GM23338 (cell line): ENCODE data around the gene AP1G1. TPM values are rescaled to one million over a fixed set of nuclear protein-coding genes. Genes with fewer than 3 reads are reported as not detected.

Experiments
- ATAC-seq: fragments of 200-7000 bp; cut with Tn5 transposase; 3 replicates; pipeline ENCODE4 v1.9.1; 2020
- DNase-seq: peaks from one replicate; pipeline ENCODE4 v3.0.0-alpha.2; 2015; ENCODE audit warnings: low spot score
- H2AFZ ChIP-seq: fragments of 200-600 bp; sonication (generic); 2 replicates; pipeline ENCODE4 v1.8.0; 2016; ENCODE audit warnings: antibody characterized with exemption, mild to moderate bottlenecking, moderate library complexity
- H3F3A ChIP-seq: fragments of 200-600 bp; sonication (generic); replicated peaks from 2 replicates; pipeline ENCODE4 v1.8.0; 2017; ENCODE audit warnings: antibody characterized with exemption, mixed run types, low read depth
- H3K27ac ChIP-seq: fragments of 200-600 bp; sonication (generic); 2 replicates; pipeline ENCODE4 v1.6.1; 2016; ENCODE audit warnings: low read depth
- H3K27me3 ChIP-seq: fragments of 200-600 bp; sonication (generic); 2 replicates; pipeline ENCODE4 v1.8.0; 2016; ENCODE audit warnings: mild to moderate bottlenecking, mixed run types, moderate library complexity; ENCODE audit not compliant: insufficient read depth
- H3K36me3 ChIP-seq: fragments of 200-600 bp; sonication (generic); 2 replicates; pipeline ENCODE4 v1.8.0; 2016; ENCODE audit warnings: mild to moderate bottlenecking; ENCODE audit not compliant: insufficient read depth
- H3K4me1 ChIP-seq: fragments of 200-600 bp; sonication (generic); 2 replicates; pipeline ENCODE4 v1.8.0; 2016; ENCODE audit warnings: mild to moderate bottlenecking, moderate library complexity; ENCODE audit not compliant: insufficient read depth
- H3K4me2 ChIP-seq: fragments of 200-600 bp; sonication (generic); 2 replicates; pipeline ENCODE4 v1.7.1; 2017; ENCODE audit warnings: mixed run types
- H3K4me3 ChIP-seq: fragments of 200-600 bp; sonication (generic); 2 replicates; pipeline ENCODE4 v1.6.1; 2016; ENCODE audit warnings: mixed run types
- H3K79me2 ChIP-seq: fragments of 200-600 bp; sonication (generic); replicated peaks from 2 replicates; pipeline ENCODE4 v1.8.0; 2017; ENCODE audit warnings: mild to moderate bottlenecking; ENCODE audit not compliant: insufficient read depth
- H3K9me2 ChIP-seq: fragments of 200-600 bp; sonication (generic); 2 replicates; pipeline ENCODE4 v1.8.0; 2017; ENCODE audit not compliant: insufficient read depth
- H4K20me1 ChIP-seq: fragments of 200-600 bp; sonication (generic); replicated peaks from 2 replicates; pipeline ENCODE4 v1.8.0; 2017; ENCODE audit warnings: mild to moderate bottlenecking; ENCODE audit not compliant: insufficient read depth
- H3K27ac Mint-ChIP-seq: 2 replicates; pipeline ENCODE4 v1.8.0; 2020; ENCODE audit warnings: inconsistent platforms, mild to moderate bottlenecking, moderate library complexity, mixed read lengths
- H3K27me3 Mint-ChIP-seq: 3 replicates; pipeline ENCODE4 v1.8.0; 2022; ENCODE audit warnings: low read depth, mild to moderate bottlenecking, moderate library complexity, mixed read lengths, inconsistent platforms; ENCODE audit not compliant: insufficient read depth, poor library complexity
- H3K36me3 Mint-ChIP-seq: 3 replicates; pipeline ENCODE4 v1.8.0; 2021; ENCODE audit warnings: low read depth, mild to moderate bottlenecking, inconsistent platforms, moderate library complexity, mixed read lengths
- H3K4me1 Mint-ChIP-seq: 3 replicates; pipeline ENCODE4 v1.8.0; 2020; ENCODE audit warnings: mild to moderate bottlenecking, inconsistent platforms, mixed read lengths
- H3K4me3 Mint-ChIP-seq: 3 replicates; pipeline ENCODE4 v1.8.0; 2021; ENCODE audit warnings: moderate library complexity, mild to moderate bottlenecking, inconsistent platforms, mixed read lengths
- H3K9me3 Mint-ChIP-seq: 3 replicates; pipeline ENCODE4 v1.8.0; 2020; ENCODE audit warnings: moderate library complexity, mild to moderate bottlenecking, inconsistent platforms, mixed read lengths
- CREB1 ChIP-seq: fragments of 250-450 bp; sonication (Bioruptor Pico); IDR thresholded peaks from 2 replicates; pipeline ENCODE4 v1.5.0; 2020; ENCODE audit warnings: low read depth, mild to moderate bottlenecking, moderate library complexity
- EZH2phosphoT487 ChIP-seq: fragments of 200-600 bp; sonication (generic); IDR thresholded peaks from one replicate; pipeline ENCODE4 v1.8.1; 2018; ENCODE audit warnings: antibody characterized with exemption; ENCODE audit not compliant: unreplicated experiment
- JUNB ChIP-seq: IDR thresholded peaks from one replicate; pipeline ENCODE4 v1.6.1; 2016; ENCODE audit warnings: antibody characterized with exemption; ENCODE audit not compliant: unreplicated experiment
- NANOG ChIP-seq: IDR thresholded peaks from 2 replicates; pipeline ENCODE4 v1.6.1; 2016; ENCODE audit warnings: antibody characterized with exemption, borderline replicate concordance
- POLR2AphosphoS5 ChIP-seq: IDR thresholded peaks from 2 replicates; pipeline ENCODE4 v1.6.1; 2016; ENCODE audit warnings: antibody characterized with exemption, low read depth
- STAT1 ChIP-seq: IDR thresholded peaks from one replicate; pipeline ENCODE4 v1.6.1; 2016; ENCODE audit warnings: antibody characterized with exemption; ENCODE audit not compliant: unreplicated experiment
- ZNF114 ChIP-seq: fragments of 250-450 bp; sonication (Bioruptor Pico); IDR thresholded peaks from 2 replicates; pipeline ENCODE4 v1.5.0; 2020; ENCODE audit warnings: mild to moderate bottlenecking, moderate library complexity
- ZNF331 ChIP-seq: fragments of 250-450 bp; sonication (Bioruptor Pico); IDR thresholded peaks from 2 replicates; pipeline ENCODE4 v1.5.0; 2020; ENCODE audit warnings: low read depth, mild to moderate bottlenecking, moderate library complexity
- polyA plus RNA-seq: library from polyadenylated mRNA; unstranded; fragments of >200 nt; fragmentation: Nextera tagmentation; extraction: Ambion mirVana; gene quantifications from 2 replicates; pipeline ENCODE4 v1.2.1, GENCODE V29; 2016
- total RNA-seq: library from RNA; depleted of rRNA; stranded (reverse); fragments of >200 nt; shearing (Covaris generic); gene quantifications from 2 replicates; pipeline ENCODE4 v1.2.3, GENCODE V29; 2014
- TF ChIP-seq, protein P1 (sequence below): IDR thresholded peaks from one replicate; pipeline ENCODE4 v1.6.1; 2018; ENCODE audit warnings: antibody characterized with exemption; ENCODE audit not compliant: unreplicated experiment
- TF ChIP-seq, protein P2 (sequence below): IDR thresholded peaks from 2 replicates; pipeline ENCODE4 v1.6.1; 2016; ENCODE audit warnings: antibody characterized with exemption
- TF ChIP-seq, protein P3 (sequence below): fragments of 250-450 bp; sonication (Bioruptor Pico); IDR thresholded peaks from 2 replicates; pipeline ENCODE4 v1.5.0; 2020; ENCODE audit warnings: mild to moderate bottlenecking, moderate library complexity
- TF ChIP-seq, protein P4 (sequence below), 2 experiments: fragments of 200-600 bp in 1 of 2; sonication (generic) in 1 of 2; conservative IDR thresholded peaks; 2 replicates each; pipeline versions ENCODE4 v1.5.1 to v1.6.1; 2016 to 2017; ENCODE audit warnings: antibody characterized with exemption in 2 of 2, low read depth in 2 of 2, mild to moderate bottlenecking in 2 of 2, moderate library complexity in 1 of 2

Gene AP1G1
- total and polyA plus RNA-seq, 2 experiments from 2014 or later: 16.3 to 73.3 TPM

DNA sequence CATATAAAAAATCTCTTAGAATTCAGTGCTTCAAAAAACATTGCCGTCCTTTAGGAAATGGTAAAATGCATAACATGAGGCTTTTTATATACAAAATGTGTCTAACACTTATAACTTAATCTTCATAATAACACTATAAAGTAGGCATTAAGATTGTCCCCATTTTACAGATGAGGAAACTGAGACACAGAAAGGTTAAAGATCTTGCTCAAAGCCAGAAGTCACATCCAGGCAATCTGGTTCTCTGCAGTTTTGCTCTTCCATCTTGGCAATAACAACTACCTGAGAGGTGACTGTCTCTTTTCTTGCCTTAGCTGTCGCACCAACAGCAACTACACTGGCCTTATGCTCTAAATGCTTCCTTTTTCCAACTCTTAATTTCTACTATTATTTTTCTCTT, 24.5 kb downstream of the AP1G1 start (continued):
- TF ChIP-seq, protein P1, sequence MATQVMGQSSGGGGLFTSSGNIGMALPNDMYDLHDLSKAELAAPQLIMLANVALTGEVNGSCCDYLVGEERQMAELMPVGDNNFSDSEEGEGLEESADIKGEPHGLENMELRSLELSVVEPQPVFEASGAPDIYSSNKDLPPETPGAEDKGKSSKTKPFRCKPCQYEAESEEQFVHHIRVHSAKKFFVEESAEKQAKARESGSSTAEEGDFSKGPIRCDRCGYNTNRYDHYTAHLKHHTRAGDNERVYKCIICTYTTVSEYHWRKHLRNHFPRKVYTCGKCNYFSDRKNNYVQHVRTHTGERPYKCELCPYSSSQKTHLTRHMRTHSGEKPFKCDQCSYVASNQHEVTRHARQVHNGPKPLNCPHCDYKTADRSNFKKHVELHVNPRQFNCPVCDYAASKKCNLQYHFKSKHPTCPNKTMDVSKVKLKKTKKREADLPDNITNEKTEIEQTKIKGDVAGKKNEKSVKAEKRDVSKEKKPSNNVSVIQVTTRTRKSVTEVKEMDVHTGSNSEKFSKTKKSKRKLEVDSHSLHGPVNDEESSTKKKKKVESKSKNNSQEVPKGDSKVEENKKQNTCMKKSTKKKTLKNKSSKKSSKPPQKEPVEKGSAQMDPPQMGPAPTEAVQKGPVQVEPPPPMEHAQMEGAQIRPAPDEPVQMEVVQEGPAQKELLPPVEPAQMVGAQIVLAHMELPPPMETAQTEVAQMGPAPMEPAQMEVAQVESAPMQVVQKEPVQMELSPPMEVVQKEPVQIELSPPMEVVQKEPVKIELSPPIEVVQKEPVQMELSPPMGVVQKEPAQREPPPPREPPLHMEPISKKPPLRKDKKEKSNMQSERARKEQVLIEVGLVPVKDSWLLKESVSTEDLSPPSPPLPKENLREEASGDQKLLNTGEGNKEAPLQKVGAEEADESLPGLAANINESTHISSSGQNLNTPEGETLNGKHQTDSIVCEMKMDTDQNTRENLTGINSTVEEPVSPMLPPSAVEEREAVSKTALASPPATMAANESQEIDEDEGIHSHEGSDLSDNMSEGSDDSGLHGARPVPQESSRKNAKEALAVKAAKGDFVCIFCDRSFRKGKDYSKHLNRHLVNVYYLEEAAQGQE: no peak
- TF ChIP-seq ZNF331 (CRISPR knock-in tag): no peak
- no peak for TF ChIP-seq ZNF114 (CRISPR knock-in tag)

DNA sequence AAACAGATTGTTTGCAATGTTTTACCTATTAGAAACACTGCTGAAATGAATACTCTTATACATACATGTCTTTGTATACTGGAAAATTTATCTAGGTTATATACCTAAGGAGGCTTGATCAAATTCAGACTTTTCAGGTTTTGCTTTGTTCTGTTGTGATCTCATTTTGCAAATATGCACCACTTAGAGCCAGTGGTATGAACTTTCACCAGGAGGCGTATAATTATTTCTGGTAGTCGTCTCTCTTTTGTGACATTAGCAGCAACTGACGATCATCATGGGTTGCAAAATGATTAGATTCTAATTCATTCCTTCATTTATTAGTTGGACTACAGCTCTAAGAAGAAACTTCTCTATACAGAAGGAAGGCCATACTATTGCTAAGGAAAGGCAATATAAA, 26.9 kb downstream of the AP1G1 start:
- H3K4me1 Mint-ChIP-seq: no peaks in the 10 kb centered on the region
- peaks cover 36% of the 10 kb centered on the region for H4K20me1 ChIP-seq
- no peak overlapping the region for H3K27ac Mint-ChIP-seq
- no peak overlapping the region for H3K4me3 Mint-ChIP-seq
- H3K79me2 ChIP-seq: peaks cover 93% of the 10 kb centered on the region
- DNase-seq (no peak), ATAC-seq (no peak)
- peaks cover under 1% of the 10 kb centered on the region for H3K27me3 Mint-ChIP-seq
- no peak overlapping the region for H3K4me3 ChIP-seq
- H3K9me3 Mint-ChIP-seq: no peaks in the 10 kb centered on the region
- no peak overlapping the region for H3K4me2 ChIP-seq
- H3F3A ChIP-seq: no peaks in the 10 kb centered on the region
- 0 out of 2 replicates have a peak, but pooled peaks cover 4% of the 10 kb centered on the region for H3K36me3 ChIP-seq
- no peaks in the 10 kb centered on the region for H3K9me2 ChIP-seq
- H3K4me1 ChIP-seq: no peaks in the 10 kb centered on the region
- H3K27ac ChIP-seq: no peak overlapping the region
- H3K27me3 ChIP-seq: no peaks in the 10 kb centered on the region
- peaks cover 12% of the 10 kb centered on the region for H3K36me3 Mint-ChIP-seq
- H2AFZ ChIP-seq: no peak overlapping the region
- no peak for TF ChIP-seq ZNF331 (CRISPR knock-in tag)
- no peak for TF ChIP-seq JUNB
- no peak for TF ChIP-seq POLR2AphosphoS5
- no peak for TF ChIP-seq NANOG
- TF ChIP-seq CREB1: no peak
- TF ChIP-seq, protein P2, sequence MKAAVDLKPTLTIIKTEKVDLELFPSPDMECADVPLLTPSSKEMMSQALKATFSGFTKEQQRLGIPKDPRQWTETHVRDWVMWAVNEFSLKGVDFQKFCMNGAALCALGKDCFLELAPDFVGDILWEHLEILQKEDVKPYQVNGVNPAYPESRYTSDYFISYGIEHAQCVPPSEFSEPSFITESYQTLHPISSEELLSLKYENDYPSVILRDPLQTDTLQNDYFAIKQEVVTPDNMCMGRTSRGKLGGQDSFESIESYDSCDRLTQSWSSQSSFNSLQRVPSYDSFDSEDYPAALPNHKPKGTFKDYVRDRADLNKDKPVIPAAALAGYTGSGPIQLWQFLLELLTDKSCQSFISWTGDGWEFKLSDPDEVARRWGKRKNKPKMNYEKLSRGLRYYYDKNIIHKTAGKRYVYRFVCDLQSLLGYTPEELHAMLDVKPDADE: no peak
- TF ChIP-seq, protein P3, sequence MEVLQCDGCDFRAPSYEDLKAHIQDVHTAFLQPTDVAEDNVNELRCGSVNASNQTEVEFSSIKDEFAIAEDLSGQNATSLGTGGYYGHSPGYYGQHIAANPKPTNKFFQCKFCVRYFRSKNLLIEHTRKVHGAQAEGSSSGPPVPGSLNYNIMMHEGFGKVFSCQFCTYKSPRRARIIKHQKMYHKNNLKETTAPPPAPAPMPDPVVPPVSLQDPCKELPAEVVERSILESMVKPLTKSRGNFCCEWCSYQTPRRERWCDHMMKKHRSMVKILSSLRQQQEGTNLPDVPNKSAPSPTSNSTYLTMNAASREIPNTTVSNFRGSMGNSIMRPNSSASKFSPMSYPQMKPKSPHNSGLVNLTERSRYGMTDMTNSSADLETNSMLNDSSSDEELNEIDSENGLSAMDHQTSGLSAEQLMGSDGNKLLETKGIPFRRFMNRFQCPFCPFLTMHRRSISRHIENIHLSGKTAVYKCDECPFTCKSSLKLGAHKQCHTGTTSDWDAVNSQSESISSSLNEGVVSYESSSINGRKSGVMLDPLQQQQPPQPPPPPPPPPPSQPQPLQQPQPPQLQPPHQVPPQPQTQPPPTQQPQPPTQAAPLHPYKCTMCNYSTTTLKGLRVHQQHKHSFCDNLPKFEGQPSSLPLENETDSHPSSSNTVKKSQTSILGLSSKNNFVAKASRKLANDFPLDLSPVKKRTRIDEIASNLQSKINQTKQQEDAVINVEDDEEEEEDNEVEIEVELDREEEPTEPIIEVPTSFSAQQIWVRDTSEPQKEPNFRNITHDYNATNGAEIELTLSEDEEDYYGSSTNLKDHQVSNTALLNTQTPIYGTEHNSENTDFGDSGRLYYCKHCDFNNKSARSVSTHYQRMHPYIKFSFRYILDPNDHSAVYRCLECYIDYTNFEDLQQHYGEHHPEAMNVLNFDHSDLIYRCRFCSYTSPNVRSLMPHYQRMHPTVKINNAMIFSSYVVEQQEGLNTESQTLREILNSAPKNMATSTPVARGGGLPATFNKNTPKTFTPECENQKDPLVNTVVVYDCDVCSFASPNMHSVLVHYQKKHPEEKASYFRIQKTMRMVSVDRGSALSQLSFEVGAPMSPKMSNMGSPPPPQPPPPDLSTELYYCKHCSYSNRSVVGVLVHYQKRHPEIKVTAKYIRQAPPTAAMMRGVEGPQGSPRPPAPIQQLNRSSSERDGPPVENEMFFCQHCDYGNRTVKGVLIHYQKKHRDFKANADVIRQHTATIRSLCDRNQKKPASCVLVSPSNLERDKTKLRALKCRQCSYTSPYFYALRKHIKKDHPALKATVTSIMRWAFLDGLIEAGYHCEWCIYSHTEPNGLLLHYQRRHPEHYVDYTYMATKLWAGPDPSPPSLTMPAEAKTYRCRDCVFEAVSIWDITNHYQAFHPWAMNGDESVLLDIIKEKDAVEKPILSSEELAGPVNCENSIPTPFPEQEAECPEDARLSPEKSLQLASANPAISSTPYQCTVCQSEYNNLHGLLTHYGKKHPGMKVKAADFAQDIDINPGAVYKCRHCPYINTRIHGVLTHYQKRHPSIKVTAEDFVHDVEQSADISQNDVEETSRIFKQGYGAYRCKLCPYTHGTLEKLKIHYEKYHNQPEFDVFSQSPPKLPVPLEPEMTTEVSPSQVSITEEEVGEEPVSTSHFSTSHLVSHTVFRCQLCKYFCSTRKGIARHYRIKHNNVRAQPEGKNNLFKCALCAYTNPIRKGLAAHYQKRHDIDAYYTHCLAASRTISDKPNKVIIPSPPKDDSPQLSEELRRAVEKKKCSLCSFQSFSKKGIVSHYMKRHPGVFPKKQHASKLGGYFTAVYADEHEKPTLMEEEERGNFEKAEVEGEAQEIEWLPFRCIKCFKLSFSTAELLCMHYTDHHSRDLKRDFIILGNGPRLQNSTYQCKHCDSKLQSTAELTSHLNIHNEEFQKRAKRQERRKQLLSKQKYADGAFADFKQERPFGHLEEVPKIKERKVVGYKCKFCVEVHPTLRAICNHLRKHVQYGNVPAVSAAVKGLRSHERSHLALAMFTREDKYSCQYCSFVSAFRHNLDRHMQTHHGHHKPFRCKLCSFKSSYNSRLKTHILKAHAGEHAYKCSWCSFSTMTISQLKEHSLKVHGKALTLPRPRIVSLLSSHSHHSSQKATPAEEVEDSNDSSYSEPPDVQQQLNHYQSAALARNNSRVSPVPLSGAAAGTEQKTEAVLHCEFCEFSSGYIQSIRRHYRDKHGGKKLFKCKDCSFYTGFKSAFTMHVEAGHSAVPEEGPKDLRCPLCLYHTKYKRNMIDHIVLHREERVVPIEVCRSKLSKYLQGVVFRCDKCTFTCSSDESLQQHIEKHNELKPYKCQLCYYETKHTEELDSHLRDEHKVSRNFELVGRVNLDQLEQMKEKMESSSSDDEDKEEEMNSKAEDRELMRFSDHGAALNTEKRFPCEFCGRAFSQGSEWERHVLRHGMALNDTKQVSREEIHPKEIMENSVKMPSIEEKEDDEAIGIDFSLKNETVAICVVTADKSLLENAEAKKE (CRISPR knock-in tag): no peak
- TF ChIP-seq, protein P4, sequence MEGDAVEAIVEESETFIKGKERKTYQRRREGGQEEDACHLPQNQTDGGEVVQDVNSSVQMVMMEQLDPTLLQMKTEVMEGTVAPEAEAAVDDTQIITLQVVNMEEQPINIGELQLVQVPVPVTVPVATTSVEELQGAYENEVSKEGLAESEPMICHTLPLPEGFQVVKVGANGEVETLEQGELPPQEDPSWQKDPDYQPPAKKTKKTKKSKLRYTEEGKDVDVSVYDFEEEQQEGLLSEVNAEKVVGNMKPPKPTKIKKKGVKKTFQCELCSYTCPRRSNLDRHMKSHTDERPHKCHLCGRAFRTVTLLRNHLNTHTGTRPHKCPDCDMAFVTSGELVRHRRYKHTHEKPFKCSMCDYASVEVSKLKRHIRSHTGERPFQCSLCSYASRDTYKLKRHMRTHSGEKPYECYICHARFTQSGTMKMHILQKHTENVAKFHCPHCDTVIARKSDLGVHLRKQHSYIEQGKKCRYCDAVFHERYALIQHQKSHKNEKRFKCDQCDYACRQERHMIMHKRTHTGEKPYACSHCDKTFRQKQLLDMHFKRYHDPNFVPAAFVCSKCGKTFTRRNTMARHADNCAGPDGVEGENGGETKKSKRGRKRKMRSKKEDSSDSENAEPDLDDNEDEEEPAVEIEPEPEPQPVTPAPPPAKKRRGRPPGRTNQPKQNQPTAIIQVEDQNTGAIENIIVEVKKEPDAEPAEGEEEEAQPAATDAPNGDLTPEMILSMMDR (conservative IDR thresholded peaks at IDR 0.05; ENCODE audit: low read depth in 2 of 2): no peak
- no peak for TF ChIP-seq STAT1
- TF ChIP-seq EZH2phosphoT487: no peak
- TF ChIP-seq ZNF114 (CRISPR knock-in tag): no peak
